GM12878 (cell line): ENCODE data around the gene IFT25. TPM values are rescaled to one million over a fixed set of nuclear protein-coding genes. Genes with fewer than 3 reads are reported as not detected.

ENCODE experiments used
- ATAC-seq: fragments of 200-7000 bp; cut with Tn5 transposase; 3 replicates; pipeline ENCODE4 v1.9.1; 2020; ENCODE audit warnings: mild to moderate bottlenecking, moderate library complexity
- BruUV-seq: library from RNA; stranded (reverse); fragments of 400-500 nt; replicated peaks from 2 replicates; lab custom pipeline; 2021; lab: Mats Ljungman, UMichigan
- CTCF ChIA-PET: fragments of 300-600 bp; sonication (Branson Sonifier 250); formaldehyde crosslinking; extraction: SDS; loops from one replicate; lab custom pipeline; 2021; ENCODE audit warnings: inconsistent platforms; lab: Yijun Ruan, JAX
- POLR2A ChIA-PET: fragments of 350-600 bp; formaldehyde crosslinking; extraction: SDS; loops from one replicate; lab custom pipeline; 2021; ENCODE audit warnings: inconsistent platforms; lab: Charles Lee
- RAD21 ChIA-PET: fragments of 300-600 bp; sonication (Branson Sonifier 250); formaldehyde crosslinking; loops from one replicate; lab custom pipeline; 2023; ENCODE audit warnings: antibody characterized with exemption; ENCODE audit not compliant: unreplicated experiment; lab: Charles Lee
- SMC1A ChIA-PET: fragments of 300-600 bp; sonication (Branson Sonifier 250); formaldehyde crosslinking; loops from one replicate; lab custom pipeline; 2023; ENCODE audit not compliant: unreplicated experiment, uncharacterized antibody; lab: Charles Lee
- DNase-seq: peaks from one replicate; pipeline ENCODE4 v3.0.0-alpha.2; 2011; ENCODE audit warnings: low read depth, low spot score
- FAIRE-seq: peaks from 3 replicates; lab custom pipeline; 2011; peaks lifted over from hg19 to GRCh38; lab: Jason Lieb, UNC
- H2AFZ ChIP-seq: 2 replicates; pipeline ENCODE4 v1.6.0; 2011; ENCODE audit warnings: low read depth, low read length, control low read depth; ENCODE audit not compliant: control insufficient read depth
- H3K27ac ChIP-seq: 2 replicates; pipeline ENCODE4 v1.5.1; 2011; ENCODE audit warnings: control low read depth; ENCODE audit not compliant: control insufficient read depth, insufficient read depth
- H3K27me3 ChIP-seq, 2 experiments: replicated peaks in 1 of 2; 2 replicates each; pipeline versions ENCODE4 v1.6.0 to v1.6.1; 2011; ENCODE audit warnings: low read length in 1 of 2; ENCODE audit not compliant: control insufficient read depth in 2 of 2, insufficient read depth in 2 of 2
- H3K36me3 ChIP-seq, 2 experiments: 2 replicates each; pipeline ENCODE4 v1.5.1; 2011; ENCODE audit warnings: low read length in 1 of 2; ENCODE audit not compliant: control insufficient read depth in 2 of 2, insufficient read depth in 2 of 2
- H3K4me1 ChIP-seq: 2 replicates; pipeline ENCODE4 v1.6.1; 2011; ENCODE audit warnings: mild to moderate bottlenecking, low read length, moderate library complexity, mixed read lengths; ENCODE audit not compliant: control insufficient read depth, insufficient read depth
- H3K4me2 ChIP-seq: 2 replicates; pipeline ENCODE4 v1.6.0; 2011; ENCODE audit warnings: control low read depth; ENCODE audit not compliant: control insufficient read depth, insufficient read depth
- H3K4me3 ChIP-seq: fragments of 200-600 bp; sonication (generic); 2 replicates; pipeline ENCODE4 v1.5.1; 2016
- H3K79me2 ChIP-seq: 2 replicates; pipeline ENCODE4 v1.6.0; 2011; ENCODE audit warnings: low read length; ENCODE audit not compliant: control insufficient read depth, insufficient read depth
- H3K9ac ChIP-seq: 2 replicates; pipeline ENCODE4 v1.8.0; 2011; ENCODE audit warnings: low read length, control low read depth, mixed read lengths; ENCODE audit not compliant: control insufficient read depth, insufficient read depth
- H3K9me3 ChIP-seq: replicated peaks from 3 replicates; pipeline ENCODE4 v1.5.1; 2011; ENCODE audit warnings: mild to moderate bottlenecking, low read length; ENCODE audit not compliant: control insufficient read depth, insufficient read depth
- H4K20me1 ChIP-seq: 2 replicates; pipeline ENCODE4 v1.6.0; 2011; ENCODE audit not compliant: control insufficient read depth, insufficient read depth
- CBX5 ChIP-seq: sonication (generic); IDR thresholded peaks from 2 replicates; pipeline ENCODE4 v1.6.1; 2016; ENCODE audit warnings: low read depth, moderate library complexity, mild to moderate bottlenecking, inconsistent platforms
- HDGF ChIP-seq: fragments of 450-650 bp; IDR thresholded peaks from 2 replicates; pipeline ENCODE4 v1.6.1; 2016; ENCODE audit warnings: antibody characterized with exemption
- WGBS: methylation state at CpG from one replicate; pipeline ENCODE4 v1.1.6; 2016; ENCODE audit warnings: low lambda C conversion rate; ENCODE audit not compliant: insufficient replicate concordance, insufficient coverage; ENCODE audit errors: missing lambda C conversion rate; 5-methylcytosine and 5-hydroxymethylcytosine counted together
- in situ Hi-C: fragments of 300-500 bp; cut with MboI; formaldehyde crosslinking; loops from 9 replicates; pipeline ENCODE4 v1.14.3; 2018; ENCODE audit warnings: mixed read lengths
- intact Hi-C: fragments of 100-400 bp; cut with micrococcal nuclease; formaldehyde crosslinking; loops from one replicate; pipeline ENCODE4 v1.14.2; 2022; ENCODE audit not compliant: unreplicated experiment
- polyA plus RNA-seq, 11 experiments: library from polyadenylated mRNA; depleted of rRNA in 4 of 11; unstranded in 6 of 11; stranded (reverse) in 5 of 11; fragments of >200 nt; fragmentation: Nextera tagmentation in 4 of 11; fragmentation: Illumina TruSeq in 1 of 11; extraction: Ambion mirVana in 4 of 11; extraction: Trizol in 1 of 11; gene quantifications; 1 replicate in 1 of 11; 2 replicates in 10 of 11; pipeline versions ENCODE4 v1.2.1 to v1.2.3, GENCODE V29; 2011 to 2016; ENCODE audit warnings: inconsistent platforms in 2 of 11, missing spikeins in 2 of 11, low read depth in 1 of 11
- total RNA-seq, 4 experiments: library from RNA; depleted of rRNA in 3 of 4; stranded (reverse); fragments of >200 nt in 3 of 4; fragmentation: Illumina TruSeq in 1 of 4; extraction: Trizol in 1 of 4; gene quantifications; 2 replicates each; pipeline versions ENCODE4 v1.2.1 to v1.2.3, GENCODE V29; 2013 to 2021

Gene IFT25
- total and polyA plus RNA-seq, 10 of the 15 experiments (the other 5 are each of a cell fraction or from before 2014, with no cell fraction given), result 55.7 to 242 (median 131) TPM

GRCh38 chr1:53947172-53947907, 1.8 kb upstream of the IFT25 start:
- no peak for DNase-seq
- WGBS, result 60% methylated on average over 6 of the region's 6 CpGs
- in situ Hi-C loops, result no loop called here
- ChIA-PET CTCF (interaction anchor here (0.7 to 11.1 kb wide), 19 partner anchors 9 to 134 kb away, joined by 3 to 200 read pairs (median 5); partner anchors contain the start of gene TMEM59), SMC1A (interaction anchor here (0.7 to 7.6 kb wide), 20 partner anchors 9 to 134 kb away, joined by 3 to 95 read pairs (median 5); partner anchors contain the start of gene YIPF1), RAD21 (interaction anchor here (0.7 to 9.4 kb wide), 13 partner anchors 9 to 111 kb away, joined by 3 to 73 read pairs (median 5); no protein-coding TSS in a partner anchor), POLR2A (interaction anchor here (1.1 to 1.3 kb wide), 4 partner anchors 10 to 71 kb away, joined by 3 to 7 read pairs (median 4); no protein-coding TSS in a partner anchor)
- Histone ChIP-seq H3K4me1 (peaks cover 3% of the 10 kb centered on the region; the same call in 1 of the 2 replicates), H3K9ac (peak overlapping the region; percentile 69), H3K36me3 (peaks cover 4% of the 10 kb centered on the region in 2 experiments; a peak in 2 of 4 replicates), H3K9me3 (no peaks in the 10 kb centered on the region), H3K27ac (peak overlapping the region; percentile 68), H3K27me3 (no peaks in the 10 kb centered on the region), H3K4me3 (peak overlapping the region; percentile 79), H3K4me2 (peak overlapping the region; percentile 79), H3K79me2 (peaks cover 46% of the 10 kb centered on the region), H4K20me1 (no peaks in the 10 kb centered on the region), H2AFZ (no peak overlapping the region)
- 0 out of 2 replicates have a peak, but pooled peaks have one; percentile 9 for TF ChIP-seq HDGF
- TF ChIP-seq CBX5, result no peak
- no peak for ATAC-seq
- no peak for FAIRE-seq
- BruUV-seq, result no TSS peak
- intact Hi-C loops, result loop anchor here (2.0 kb wide), 1 partner anchor 105 kb away; the partner anchor contains the start of genes TCEANC2 and TMEM59
